GM12878 (cell line): ENCODE measurements around the gene CELSR1. TPM values are rescaled to one million over a fixed set of nuclear protein-coding genes. Genes with fewer than 3 reads are reported as not detected.

ENCODE experiments used
- BCL3 ChIP-seq: IDR thresholded peaks from 2 replicates; pipeline ENCODE4 v1.6.1; 2011; ENCODE audit warnings: borderline replicate concordance, low read depth, mild to moderate bottlenecking, moderate library complexity, low read length; ENCODE audit not compliant: insufficient read depth, poor library complexity, severe bottlenecking
- EED ChIP-seq: sonication (generic); IDR thresholded peaks from 2 replicates; pipeline ENCODE4 v1.6.1; 2016; ENCODE audit warnings: antibody characterized with exemption, low read depth
- FOXK2 ChIP-seq: fragments of 450-650 bp; IDR thresholded peaks from 2 replicates; pipeline ENCODE4 v1.6.1; 2017; ENCODE audit warnings: mild to moderate bottlenecking, moderate library complexity
- MEF2A ChIP-seq: IDR thresholded peaks from 2 replicates; pipeline ENCODE4 v1.6.1; 2011; ENCODE audit warnings: low read depth, mild to moderate bottlenecking, low read length, moderate library complexity; ENCODE audit not compliant: insufficient read depth
- NR2F1 ChIP-seq: fragments of 450-650 bp; conservative IDR thresholded peaks from 2 replicates; pipeline ENCODE4 v1.6.1; 2017; ENCODE audit warnings: mild to moderate bottlenecking
- POLR2A ChIP-seq: IDR thresholded peaks from 2 replicates; pipeline ENCODE4 v1.6.1; 2011; ENCODE audit warnings: low read depth, mild to moderate bottlenecking, low read length
- RAD51 ChIP-seq: fragments of 450-650 bp; IDR thresholded peaks from 2 replicates; pipeline ENCODE4 v1.6.1; 2016; ENCODE audit warnings: moderate library complexity, mild to moderate bottlenecking, inconsistent platforms
- SRF ChIP-seq, 2 experiments: IDR thresholded peaks; 2 replicates each; pipeline ENCODE4 v1.6.1; 2011; ENCODE audit warnings: low read depth in 2 of 2, low read length in 2 of 2, mild to moderate bottlenecking in 1 of 2, moderate library complexity in 1 of 2
- USF1 ChIP-seq: IDR thresholded peaks from 2 replicates; pipeline ENCODE4 v1.6.1; 2011; ENCODE audit warnings: borderline replicate concordance, low read depth, mild to moderate bottlenecking, moderate library complexity, mixed read lengths, low read length; ENCODE audit not compliant: insufficient read depth; ENCODE audit errors: extremely low read length
- ZNF622 ChIP-seq: fragments of 450-650 bp; IDR thresholded peaks from 2 replicates; pipeline ENCODE4 v1.6.1; 2017; ENCODE audit warnings: mild to moderate bottlenecking, inconsistent platforms
- polyA plus RNA-seq, 11 experiments: library from polyadenylated mRNA; depleted of rRNA in 4 of 11; unstranded in 6 of 11; stranded (reverse) in 5 of 11; fragments of >200 nt; fragmentation: Nextera tagmentation in 4 of 11; fragmentation: Illumina TruSeq in 1 of 11; extraction: Ambion mirVana in 4 of 11; extraction: Trizol in 1 of 11; gene quantifications; 1 replicate in 1 of 11; 2 replicates in 10 of 11; pipeline versions ENCODE4 v1.2.1 to v1.2.3, GENCODE V29; 2011 to 2016; ENCODE audit warnings: inconsistent platforms in 2 of 11, missing spikeins in 2 of 11, low read depth in 1 of 11
- total RNA-seq, 4 experiments: library from RNA; depleted of rRNA in 3 of 4; stranded (reverse); fragments of >200 nt in 3 of 4; fragmentation: Illumina TruSeq in 1 of 4; extraction: Trizol in 1 of 4; gene quantifications; 2 replicates each; pipeline versions ENCODE4 v1.2.1 to v1.2.3, GENCODE V29; 2013 to 2021
- TF ChIP-seq, protein P1 (sequence below): fragments of 450-650 bp; IDR thresholded peaks from 2 replicates; pipeline ENCODE4 v1.6.1; 2016; ENCODE audit warnings: mild to moderate bottlenecking, moderate library complexity, borderline replicate concordance
- TF ChIP-seq, protein P2 (sequence below): fragments of 450-650 bp; formaldehyde crosslinking; IDR thresholded peaks from 2 replicates; pipeline ENCODE4 v1.5.0; 2022; ENCODE audit warnings: mild to moderate bottlenecking, missing genetic modification characterization

CELSR1 gene
- total and polyA plus RNA-seq, 10 of the 15 experiments (the other 5 are each of a cell fraction or from before 2014, with no cell fraction given) = 0.05 to 1.7 (median 0.35) TPM; not detected in 2

DNA sequence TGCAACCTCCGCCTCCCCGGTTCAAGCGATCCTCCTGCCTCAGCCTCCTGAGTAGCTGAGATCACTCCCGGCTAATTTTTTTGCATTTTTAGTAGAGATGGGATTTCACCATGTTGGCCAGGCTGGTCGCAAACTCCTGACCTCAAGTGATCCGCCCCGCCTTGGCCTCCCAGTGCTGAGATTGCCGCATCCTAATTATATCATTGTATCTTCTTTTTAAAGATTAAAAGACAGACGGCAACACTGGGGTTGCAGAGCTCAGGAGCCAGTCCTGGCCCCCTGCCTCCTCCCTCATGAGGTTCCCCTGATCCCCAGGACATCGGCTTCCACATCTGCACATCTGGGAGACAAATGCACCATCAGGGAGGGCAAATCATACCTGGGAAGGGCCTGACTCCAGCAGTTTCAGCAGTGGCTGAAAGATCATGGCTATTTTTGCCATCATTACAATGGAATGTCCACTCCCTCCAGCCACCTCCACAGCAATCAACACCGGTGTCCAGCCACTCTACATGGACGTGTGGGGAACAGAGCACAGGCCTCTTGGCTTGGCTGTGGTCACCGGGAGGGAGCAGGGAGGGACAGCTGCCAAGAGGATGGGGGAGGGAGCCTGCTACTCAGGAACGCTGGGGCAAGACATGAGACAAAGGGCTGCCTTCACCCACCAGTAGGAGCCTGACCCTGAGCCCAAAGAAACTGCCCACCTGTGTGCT, 9.2 kb upstream of the CELSR1 start (continued):
- TF ChIP-seq, protein P1, sequence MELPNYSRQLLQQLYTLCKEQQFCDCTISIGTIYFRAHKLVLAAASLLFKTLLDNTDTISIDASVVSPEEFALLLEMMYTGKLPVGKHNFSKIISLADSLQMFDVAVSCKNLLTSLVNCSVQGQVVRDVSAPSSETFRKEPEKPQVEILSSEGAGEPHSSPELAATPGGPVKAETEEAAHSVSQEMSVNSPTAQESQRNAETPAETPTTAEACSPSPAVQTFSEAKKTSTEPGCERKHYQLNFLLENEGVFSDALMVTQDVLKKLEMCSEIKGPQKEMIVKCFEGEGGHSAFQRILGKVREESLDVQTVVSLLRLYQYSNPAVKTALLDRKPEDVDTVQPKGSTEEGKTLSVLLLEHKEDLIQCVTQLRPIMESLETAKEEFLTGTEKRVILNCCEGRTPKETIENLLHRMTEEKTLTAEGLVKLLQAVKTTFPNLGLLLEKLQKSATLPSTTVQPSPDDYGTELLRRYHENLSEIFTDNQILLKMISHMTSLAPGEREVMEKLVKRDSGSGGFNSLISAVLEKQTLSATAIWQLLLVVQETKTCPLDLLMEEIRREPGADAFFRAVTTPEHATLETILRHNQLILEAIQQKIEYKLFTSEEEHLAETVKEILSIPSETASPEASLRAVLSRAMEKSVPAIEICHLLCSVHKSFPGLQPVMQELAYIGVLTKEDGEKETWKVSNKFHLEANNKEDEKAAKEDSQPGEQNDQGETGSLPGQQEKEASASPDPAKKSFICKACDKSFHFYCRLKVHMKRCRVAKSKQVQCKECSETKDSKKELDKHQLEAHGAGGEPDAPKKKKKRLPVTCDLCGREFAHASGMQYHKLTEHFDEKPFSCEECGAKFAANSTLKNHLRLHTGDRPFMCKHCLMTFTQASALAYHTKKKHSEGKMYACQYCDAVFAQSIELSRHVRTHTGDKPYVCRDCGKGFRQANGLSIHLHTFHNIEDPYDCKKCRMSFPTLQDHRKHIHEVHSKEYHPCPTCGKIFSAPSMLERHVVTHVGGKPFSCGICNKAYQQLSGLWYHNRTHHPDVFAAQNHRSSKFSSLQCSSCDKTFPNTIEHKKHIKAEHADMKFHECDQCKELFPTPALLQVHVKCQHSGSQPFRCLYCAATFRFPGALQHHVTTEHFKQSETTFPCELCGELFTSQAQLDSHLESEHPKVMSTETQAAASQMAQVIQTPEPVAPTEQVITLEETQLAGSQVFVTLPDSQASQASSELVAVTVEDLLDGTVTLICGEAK = no peak
- TF ChIP-seq ZNF622 (no peak), BCL3 (no peak), POLR2A (no peak), NR2F1 (no peak), RAD51 (no peak), SRF (IDR thresholded peaks at IDR 0.05; ENCODE audit: low read depth in 2 of 2, low read length in 2 of 2) (no peak), USF1 (no peak), EED (no peak), FOXK2 (no peak), MEF2A (no peak)
- TF ChIP-seq, protein P2, sequence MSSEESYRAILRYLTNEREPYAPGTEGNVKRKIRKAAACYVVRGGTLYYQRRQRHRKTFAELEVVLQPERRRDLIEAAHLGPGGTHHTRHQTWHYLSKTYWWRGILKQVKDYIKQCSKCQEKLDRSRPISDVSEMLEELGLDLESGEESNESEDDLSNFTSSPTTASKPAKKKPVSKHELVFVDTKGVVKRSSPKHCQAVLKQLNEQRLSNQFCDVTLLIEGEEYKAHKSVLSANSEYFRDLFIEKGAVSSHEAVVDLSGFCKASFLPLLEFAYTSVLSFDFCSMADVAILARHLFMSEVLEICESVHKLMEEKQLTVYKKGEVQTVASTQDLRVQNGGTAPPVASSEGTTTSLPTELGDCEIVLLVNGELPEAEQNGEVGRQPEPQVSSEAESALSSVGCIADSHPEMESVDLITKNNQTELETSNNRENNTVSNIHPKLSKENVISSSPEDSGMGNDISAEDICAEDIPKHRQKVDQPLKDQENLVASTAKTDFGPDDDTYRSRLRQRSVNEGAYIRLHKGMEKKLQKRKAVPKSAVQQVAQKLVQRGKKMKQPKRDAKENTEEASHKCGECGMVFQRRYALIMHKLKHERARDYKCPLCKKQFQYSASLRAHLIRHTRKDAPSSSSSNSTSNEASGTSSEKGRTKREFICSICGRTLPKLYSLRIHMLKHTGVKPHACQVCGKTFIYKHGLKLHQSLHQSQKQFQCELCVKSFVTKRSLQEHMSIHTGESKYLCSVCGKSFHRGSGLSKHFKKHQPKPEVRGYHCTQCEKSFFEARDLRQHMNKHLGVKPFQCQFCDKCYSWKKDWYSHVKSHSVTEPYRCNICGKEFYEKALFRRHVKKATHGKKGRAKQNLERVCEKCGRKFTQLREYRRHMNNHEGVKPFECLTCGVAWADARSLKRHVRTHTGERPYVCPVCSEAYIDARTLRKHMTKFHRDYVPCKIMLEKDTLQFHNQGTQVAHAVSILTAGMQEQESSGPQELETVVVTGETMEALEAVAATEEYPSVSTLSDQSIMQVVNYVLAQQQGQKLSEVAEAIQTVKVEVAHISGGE (CRISPR knock-in tag) = no peak
